Activated T-helper 1 cell treated with anti-CD3 and anti-CD28 coated beads, Interleukin-12 subunit alpha, Interleukin-12 subunit beta, Interleukin-2, Interleukin-4 antibody, amounts not matched to agents 30 ng/mL and 10 ng/mL and 1 ng/mL, durations not matched to agents 14 hours and 24 hours and 36 hours (primary cell): ENCODE measurements around the gene MFSD11. TPM values are rescaled to one million over a fixed set of nuclear protein-coding genes. Genes with fewer than 3 reads are reported as not detected.
A peak's percentile ranks its signal among the peaks of the same experiment; 100 is the strongest.
"Not testable (repeated sequence)": the region's sequence is repeated elsewhere in the genome, so short reads cannot be mapped to it uniquely, and the experiment has no call there.

Experiments
- DNase-seq: peaks from one replicate; pipeline ENCODE4 v3.0.0; 2021; ENCODE audit warnings: low spot score
- H3K27ac Mint-ChIP-seq: one replicate; pipeline ENCODE4 v1.8.0; 2021; ENCODE audit warnings: mild to moderate bottlenecking, mixed read lengths
- H3K27me3 Mint-ChIP-seq: one replicate; pipeline ENCODE4 v1.8.0; 2022; ENCODE audit warnings: mild to moderate bottlenecking, moderate library complexity, mixed read lengths; ENCODE audit not compliant: insufficient read depth
- H3K36me3 Mint-ChIP-seq: one replicate; pipeline ENCODE4 v1.8.0; 2021; ENCODE audit warnings: low read depth, mixed read lengths
- H3K4me1 Mint-ChIP-seq: one replicate; pipeline ENCODE4 v1.8.0; 2021; ENCODE audit warnings: low read depth, mixed read lengths
- H3K4me3 Mint-ChIP-seq: one replicate; pipeline ENCODE4 v1.8.0; 2021; ENCODE audit warnings: mild to moderate bottlenecking, moderate library complexity, mixed read lengths
- H3K9me3 Mint-ChIP-seq: one replicate; pipeline ENCODE4 v1.8.0; 2021; ENCODE audit warnings: mixed read lengths
- intact Hi-C: fragments of 100-400 bp; cut with micrococcal nuclease; formaldehyde crosslinking; loops from one replicate; pipeline ENCODE4 v1.15.1; 2024
- total RNA-seq: library from RNA; stranded (reverse); gene quantifications from 2 replicates; pipeline ENCODE4 v1.2.3, GENCODE V29; 2022

Gene MFSD11
- total RNA-seq, 1 donor from 2014 or later = 17.1 TPM

GRCh38 chr17:76713765-76714164 is 24.2 kb upstream of the MFSD11 start:
- H3K4me1 Mint-ChIP-seq = peaks cover 34% of the 10 kb centered on the region
- intact Hi-C loops = loop anchor here (1.0 to 2.0 kb wide), 2 partner anchors 191 to 212 kb away; partner anchors contain the start of gene RHBDF2
- H3K4me3 Mint-ChIP-seq = no peak overlapping the region
- H3K27me3 Mint-ChIP-seq = peaks cover 4% of the 10 kb centered on the region
- no peak overlapping the region for H3K27ac Mint-ChIP-seq
- no peak for DNase-seq
- peaks cover 36% of the 10 kb centered on the region for H3K36me3 Mint-ChIP-seq
- no peaks in the 10 kb centered on the region for H3K9me3 Mint-ChIP-seq

GRCh38 chr17:76714336-76714735 is 23.6 kb upstream of the MFSD11 start:
- H3K36me3 Mint-ChIP-seq = peaks cover 39% of the 10 kb centered on the region
- peaks cover 34% of the 10 kb centered on the region for H3K4me1 Mint-ChIP-seq
- intact Hi-C loops = loop anchor here (2.0 kb wide), 1 partner anchor 192 kb away; no protein-coding TSS in a partner anchor
- no peak overlapping the region for H3K27ac Mint-ChIP-seq
- H3K27me3 Mint-ChIP-seq = no peaks in the 10 kb centered on the region
- DNase-seq = no peak
- no peaks in the 10 kb centered on the region for H3K9me3 Mint-ChIP-seq
- no peak overlapping the region for H3K4me3 Mint-ChIP-seq

- H3K9me3 Mint-ChIP-seq = no peaks in the 10 kb centered on the region
- peak; percentile 62 for DNase-seq
- H3K4me1 Mint-ChIP-seq = peaks cover 34% of the 10 kb centered on the region
- H3K27ac Mint-ChIP-seq = peak overlapping the region; percentile 16
- no peak overlapping the region for H3K4me3 Mint-ChIP-seq
- peaks cover 39% of the 10 kb centered on the region for H3K36me3 Mint-ChIP-seq
- intact Hi-C loops = loop anchor here (1.0 to 2.0 kb wide), 2 partner anchors 11 to 192 kb away; partner anchors contain the start of genes JMJD6 and METTL23
- H3K27me3 Mint-ChIP-seq = no peaks in the 10 kb centered on the region
Measured at GRCh38 chr17:76714822-76715495, 23.0 kb upstream of the MFSD11 start.

- intact Hi-C loops = loop anchor here (1.0 to 2.0 kb wide), 2 partner anchors 11 to 193 kb away; partner anchors contain the start of genes JMJD6 and METTL23
- H3K36me3 Mint-ChIP-seq = peaks cover 44% of the 10 kb centered on the region
Measured at GRCh38 chr17:76715496-76715830, 22.5 kb upstream of the MFSD11 start.

GRCh38 chr17:76716146-76716838 is 21.6 kb upstream of the MFSD11 start:
- H3K36me3 Mint-ChIP-seq = peaks cover 50% of the 10 kb centered on the region
- no peaks in the 10 kb centered on the region for H3K27me3 Mint-ChIP-seq
- DNase-seq = peak; percentile 14
- no peaks in the 10 kb centered on the region for H3K9me3 Mint-ChIP-seq
- intact Hi-C loops = no loop called here
- peak overlapping the region; percentile 24 for H3K4me3 Mint-ChIP-seq
- peaks cover 34% of the 10 kb centered on the region for H3K4me1 Mint-ChIP-seq
- peak overlapping the region; percentile 15 for H3K27ac Mint-ChIP-seq

More at GRCh38 chr17:76715496-76715830, 22.5 kb upstream of the MFSD11 start:
- no peak overlapping the region for H3K4me3 Mint-ChIP-seq
- H3K4me1 Mint-ChIP-seq = peaks cover 34% of the 10 kb centered on the region
- H3K27me3 Mint-ChIP-seq = no peaks in the 10 kb centered on the region
- DNase-seq = no peak
- H3K27ac Mint-ChIP-seq = peak overlapping the region; percentile 15
- H3K9me3 Mint-ChIP-seq = no peaks in the 10 kb centered on the region

- Mint-ChIP-seq H3K27ac (peak overlapping the region; percentile 15), H3K4me3 (no peak overlapping the region), H3K4me1 (peaks cover 40% of the 10 kb centered on the region), H3K27me3 (no peaks in the 10 kb centered on the region), H3K9me3 (no peaks in the 10 kb centered on the region), H3K36me3 (peaks cover 55% of the 10 kb centered on the region)
- intact Hi-C loops = no loop called here
- DNase-seq = no peak
Measured at GRCh38 chr17:76716839-76717215, 21.1 kb upstream of the MFSD11 start.

- Mint-ChIP-seq H3K4me1 (peaks cover 42% of the 10 kb centered on the region), H3K36me3 (peaks cover 58% of the 10 kb centered on the region), H3K9me3 (no peaks in the 10 kb centered on the region), H3K4me3 (no peak overlapping the region), H3K27ac (no peak overlapping the region), H3K27me3 (no peaks in the 10 kb centered on the region)
- DNase-seq = no peak
- intact Hi-C loops = no loop called here
Measured at GRCh38 chr17:76718516-76718915, 19.4 kb upstream of the MFSD11 start.

GRCh38 chr17:76720211-76720610 is 17.7 kb upstream of the MFSD11 start:
- H3K27me3 Mint-ChIP-seq = no peaks in the 10 kb centered on the region
- H3K9me3 Mint-ChIP-seq = no peaks in the 10 kb centered on the region
- H3K4me3 Mint-ChIP-seq = no peak overlapping the region
- DNase-seq = no peak
- no peak overlapping the region for H3K27ac Mint-ChIP-seq
- intact Hi-C loops = no loop called here
- peaks cover 32% of the 10 kb centered on the region for H3K4me1 Mint-ChIP-seq
- H3K36me3 Mint-ChIP-seq = peaks cover 54% of the 10 kb centered on the region

GRCh38 chr17:76720941-76721340 is 17.0 kb upstream of the MFSD11 start:
- no peak for DNase-seq
- H3K4me1 Mint-ChIP-seq = peaks cover 31% of the 10 kb centered on the region
- H3K27me3 Mint-ChIP-seq = no peaks in the 10 kb centered on the region

GRCh38 chr17:76721463-76721862 is 16.5 kb upstream of the MFSD11 start:
- Mint-ChIP-seq H3K27me3 (no peaks in the 10 kb centered on the region), H3K4me3 (no peak overlapping the region), H3K36me3 (peaks cover 50% of the 10 kb centered on the region), H3K27ac (no peak overlapping the region), H3K4me1 (peaks cover 26% of the 10 kb centered on the region), H3K9me3 (no peaks in the 10 kb centered on the region)
- no peak for DNase-seq
- intact Hi-C loops = no loop called here

More at GRCh38 chr17:76720941-76721340, 17.0 kb upstream of the MFSD11 start:
- H3K4me3 Mint-ChIP-seq = no peak overlapping the region
- intact Hi-C loops = no loop called here
- H3K27ac Mint-ChIP-seq = no peak overlapping the region
- peaks cover 55% of the 10 kb centered on the region for H3K36me3 Mint-ChIP-seq
- H3K9me3 Mint-ChIP-seq = no peaks in the 10 kb centered on the region

- peaks cover 47% of the 10 kb centered on the region for H3K36me3 Mint-ChIP-seq
- H3K27me3 Mint-ChIP-seq = no peaks in the 10 kb centered on the region
- no peak overlapping the region for H3K4me3 Mint-ChIP-seq
- H3K9me3 Mint-ChIP-seq = no peaks in the 10 kb centered on the region
- DNase-seq = no peak
- H3K4me1 Mint-ChIP-seq = peaks cover 24% of the 10 kb centered on the region
- H3K27ac Mint-ChIP-seq = no peak overlapping the region
- intact Hi-C loops = no loop called here
Measured at GRCh38 chr17:76722279-76722678, 15.6 kb upstream of the MFSD11 start.

GRCh38 chr17:76722977-76723376 is 14.9 kb upstream of the MFSD11 start:
- H3K9me3 Mint-ChIP-seq, H3K27ac Mint-ChIP-seq: not testable (repeated sequence)
- H3K4me3 Mint-ChIP-seq = peak overlapping the region; percentile 56

GRCh38 chr17:76723812-76724211 is 14.1 kb upstream of the MFSD11 start:
- H3K36me3 Mint-ChIP-seq = peaks cover 41% of the 10 kb centered on the region
- H3K27me3 Mint-ChIP-seq = no peaks in the 10 kb centered on the region
- no peak overlapping the region for H3K27ac Mint-ChIP-seq
- no peaks in the 10 kb centered on the region for H3K9me3 Mint-ChIP-seq
- peaks cover 30% of the 10 kb centered on the region for H3K4me1 Mint-ChIP-seq
- DNase-seq = no peak
- intact Hi-C loops = no loop called here
- peak overlapping the region; percentile 95 for H3K4me3 Mint-ChIP-seq

More at GRCh38 chr17:76722977-76723376, 14.9 kb upstream of the MFSD11 start:
- H3K27me3 Mint-ChIP-seq, DNase-seq, intact Hi-C loops: not testable (repeated sequence)
- Mint-ChIP-seq H3K4me1 (peaks cover 29% of the 10 kb centered on the region), H3K36me3 (peaks cover 46% of the 10 kb centered on the region)
